GM23248 (cell line): ENCODE measurements around the gene CACNA1D.

ENCODE experiments used
- EZH2 ChIP-seq: fragments of 200-600 bp; sonication (generic); IDR thresholded peaks from 2 replicates; pipeline ENCODE4 v1.6.1; 2018; ENCODE audit warnings: antibody characterized with exemption, mild to moderate bottlenecking; ENCODE audit not compliant: insufficient read depth, poor library complexity, severe bottlenecking
- EZH2phosphoT487 ChIP-seq: fragments of 200-600 bp; sonication (generic); IDR thresholded peaks from 2 replicates; pipeline ENCODE4 v1.6.1; 2018; ENCODE audit warnings: antibody characterized with exemption, moderate library complexity, mild to moderate bottlenecking, low read depth; ENCODE audit not compliant: insufficient read depth

DNA sequence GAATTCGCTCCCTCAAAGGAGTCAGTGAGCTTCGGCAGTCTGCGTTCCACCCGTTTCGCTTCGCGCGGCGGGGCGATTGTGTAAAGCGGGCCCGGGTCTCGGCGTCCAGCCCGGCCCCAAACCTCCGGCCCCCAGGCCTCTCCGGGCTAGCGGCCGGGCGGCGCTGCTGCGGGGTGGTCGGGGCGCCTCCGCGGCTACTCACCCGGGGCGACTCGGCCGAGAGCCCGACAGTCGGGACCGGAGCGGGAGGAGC, 351.4 kb downstream of the CACNA1D start:
- TF ChIP-seq EZH2 (peak; percentile 82), EZH2phosphoT487 (0 out of 2 replicates have a peak, but pooled peaks have one; percentile 2)
